ENCODE data around the gene TTC8. TPM values are rescaled to one million over a fixed set of nuclear protein-coding genes. Genes with fewer than 3 reads are reported as not detected.

TTC8 gene
- total RNA-seq, 1 experiment from 2014 or later: 26.6 TPM

DNA sequence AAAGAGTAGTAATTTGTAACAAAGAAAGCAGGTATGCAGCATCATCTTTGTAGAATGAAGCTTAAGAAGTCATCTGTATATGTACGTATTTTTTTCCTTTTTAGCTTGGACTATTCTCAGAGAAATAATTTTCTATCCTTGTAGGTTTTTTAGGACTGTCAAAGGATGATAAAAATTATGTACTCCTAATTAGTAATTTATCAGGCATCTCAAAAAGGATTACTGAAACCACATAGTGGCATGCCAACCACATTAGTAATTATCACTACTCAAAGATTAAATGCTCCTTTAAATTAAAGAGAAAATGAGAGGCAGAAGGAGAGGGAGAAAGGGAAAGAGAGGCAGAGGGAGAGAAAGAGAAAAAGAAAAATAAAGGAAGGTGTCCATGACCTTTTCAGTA lies 17.3 kb downstream of the TTC8 start:
- ChIA-PET POLR2A (ENCODE audit: low non-redundant PET) (interaction anchor here (0.6 kb wide), 1 partner anchor 171 kb away, joined by 11 read pairs; no protein-coding TSS in a partner anchor), CTCF (no interaction called here)
- H3K36me3 ChIP-seq (ENCODE audit: insufficient read depth, low read length, poor library complexity, severe bottlenecking): no peaks in the 10 kb centered on the region
- no peak for DNase-seq (ENCODE audit: low spot score)
- no peak overlapping the region for H3K27ac ChIP-seq (ENCODE audit: low read depth, low read length, poor library complexity, severe bottlenecking)
- no TSS peak for BruUV-seq (replicated peaks)
- H3K4me1 ChIP-seq (ENCODE audit: insufficient read depth, low read length, poor library complexity, severe bottlenecking): no peaks in the 10 kb centered on the region
- H3K4me3 ChIP-seq (ENCODE audit: low read depth, low read length, poor library complexity, severe bottlenecking): no peak overlapping the region
- H3K27me3 ChIP-seq (replicated peaks; ENCODE audit: insufficient read depth, low read depth, low read length, poor library complexity): no peaks in the 10 kb centered on the region
- TF ChIP-seq EZH2 (IDR thresholded peaks at IDR 0.05; ENCODE audit: borderline replicate concordance, low read depth, low read length, poor library complexity, severe bottlenecking): no peak
- TF ChIP-seq, protein P1, sequence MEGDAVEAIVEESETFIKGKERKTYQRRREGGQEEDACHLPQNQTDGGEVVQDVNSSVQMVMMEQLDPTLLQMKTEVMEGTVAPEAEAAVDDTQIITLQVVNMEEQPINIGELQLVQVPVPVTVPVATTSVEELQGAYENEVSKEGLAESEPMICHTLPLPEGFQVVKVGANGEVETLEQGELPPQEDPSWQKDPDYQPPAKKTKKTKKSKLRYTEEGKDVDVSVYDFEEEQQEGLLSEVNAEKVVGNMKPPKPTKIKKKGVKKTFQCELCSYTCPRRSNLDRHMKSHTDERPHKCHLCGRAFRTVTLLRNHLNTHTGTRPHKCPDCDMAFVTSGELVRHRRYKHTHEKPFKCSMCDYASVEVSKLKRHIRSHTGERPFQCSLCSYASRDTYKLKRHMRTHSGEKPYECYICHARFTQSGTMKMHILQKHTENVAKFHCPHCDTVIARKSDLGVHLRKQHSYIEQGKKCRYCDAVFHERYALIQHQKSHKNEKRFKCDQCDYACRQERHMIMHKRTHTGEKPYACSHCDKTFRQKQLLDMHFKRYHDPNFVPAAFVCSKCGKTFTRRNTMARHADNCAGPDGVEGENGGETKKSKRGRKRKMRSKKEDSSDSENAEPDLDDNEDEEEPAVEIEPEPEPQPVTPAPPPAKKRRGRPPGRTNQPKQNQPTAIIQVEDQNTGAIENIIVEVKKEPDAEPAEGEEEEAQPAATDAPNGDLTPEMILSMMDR (conservative IDR thresholded peaks at IDR 0.05; ENCODE audit: low read depth, low read length): no peak
- intact Hi-C loops (cut with micrococcal nuclease; ENCODE audit: unreplicated experiment): no loop called here
- no peaks in the 10 kb centered on the region for H3K9me3 ChIP-seq (ENCODE audit: low read depth, low read length, poor library complexity, severe bottlenecking)

DNA sequence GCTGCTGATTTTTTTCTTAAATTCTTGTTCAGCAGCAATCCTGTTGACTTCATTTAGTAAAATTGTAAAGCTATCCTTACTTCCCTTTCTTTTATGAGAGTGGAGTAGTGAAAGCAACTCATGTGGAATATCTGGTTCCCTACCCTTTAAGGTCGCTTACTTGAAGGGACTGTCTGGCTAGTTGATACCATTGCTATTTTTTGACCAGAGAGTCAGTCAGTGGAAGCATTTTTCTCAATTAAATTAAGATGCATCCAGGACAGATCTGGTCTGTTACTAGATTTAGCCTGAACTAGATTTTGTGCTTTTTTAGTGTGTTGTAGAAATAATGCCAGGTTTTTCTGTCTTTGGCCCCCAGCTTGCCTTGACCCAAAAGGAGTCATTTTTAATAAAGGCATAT lies 18.0 kb downstream of the TTC8 start:
- Histone ChIP-seq H3K4me3 (ENCODE audit: low read depth, low read length, poor library complexity, severe bottlenecking) (no peak overlapping the region), H3K36me3 (ENCODE audit: insufficient read depth, low read length, poor library complexity, severe bottlenecking) (no peaks in the 10 kb centered on the region), H3K9me3 (ENCODE audit: low read depth, low read length, poor library complexity, severe bottlenecking) (no peaks in the 10 kb centered on the region), H3K27me3 (replicated peaks; ENCODE audit: insufficient read depth, low read depth, low read length, poor library complexity) (no peaks in the 10 kb centered on the region), H3K4me1 (ENCODE audit: insufficient read depth, low read length, poor library complexity, severe bottlenecking) (no peaks in the 10 kb centered on the region), H3K27ac (ENCODE audit: low read depth, low read length, poor library complexity, severe bottlenecking) (no peak overlapping the region)
- DNase-seq (ENCODE audit: low spot score): no peak
- CTCF ChIA-PET: no interaction called here
- TF ChIP-seq EZH2 (IDR thresholded peaks at IDR 0.05; ENCODE audit: borderline replicate concordance, low read depth, low read length, poor library complexity, severe bottlenecking): no peak
- TF ChIP-seq, protein P1 (conservative IDR thresholded peaks at IDR 0.05; ENCODE audit: low read depth, low read length): no peak
- POLR2A ChIA-PET (ENCODE audit: low non-redundant PET): no interaction called here
- no TSS peak for BruUV-seq (replicated peaks)
- intact Hi-C loops (cut with micrococcal nuclease; ENCODE audit: unreplicated experiment): no loop called here

DNA sequence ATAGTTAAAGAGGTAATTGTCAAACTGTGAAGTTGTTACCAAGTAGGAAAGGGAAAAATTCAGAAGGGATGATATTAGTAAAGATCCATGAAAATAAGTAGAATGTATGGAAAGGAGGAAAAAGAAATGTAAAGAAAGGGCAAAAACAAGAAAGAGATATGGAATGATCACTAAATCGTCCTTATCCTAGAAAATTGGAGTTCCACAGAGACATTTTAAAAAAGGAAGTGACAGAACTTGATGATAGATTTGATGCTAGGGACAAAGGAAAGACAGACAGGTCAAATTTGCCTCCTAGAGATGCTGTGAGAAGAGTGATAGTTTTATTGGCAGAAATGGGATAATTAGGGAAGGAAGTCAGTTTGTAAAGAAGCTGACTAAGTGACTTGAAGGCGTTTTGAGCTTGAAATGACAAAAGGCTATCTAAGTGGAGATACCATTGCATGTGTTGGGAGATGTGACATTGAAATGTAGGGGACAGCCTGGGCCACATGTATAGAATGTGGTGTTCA lies 20.6 kb downstream of the TTC8 start:
- TF ChIP-seq, protein P1 (conservative IDR thresholded peaks at IDR 0.05; ENCODE audit: low read depth, low read length): no peak
- no peak for TF ChIP-seq EZH2 (IDR thresholded peaks at IDR 0.05; ENCODE audit: borderline replicate concordance, low read depth, low read length, poor library complexity, severe bottlenecking)
- no peak for DNase-seq (ENCODE audit: low spot score)
- intact Hi-C loops (cut with micrococcal nuclease; ENCODE audit: unreplicated experiment): no loop called here
- no peaks in the 10 kb centered on the region for H3K9me3 ChIP-seq (ENCODE audit: low read depth, low read length, poor library complexity, severe bottlenecking)
- H3K27me3 ChIP-seq (replicated peaks; ENCODE audit: insufficient read depth, low read depth, low read length, poor library complexity): no peaks in the 10 kb centered on the region
- no peaks in the 10 kb centered on the region for H3K36me3 ChIP-seq (ENCODE audit: insufficient read depth, low read length, poor library complexity, severe bottlenecking)
- ChIA-PET CTCF (no interaction called here), POLR2A (ENCODE audit: low non-redundant PET) (no interaction called here)
- no peaks in the 10 kb centered on the region for H3K4me1 ChIP-seq (ENCODE audit: insufficient read depth, low read length, poor library complexity, severe bottlenecking)
- BruUV-seq (replicated peaks): no TSS peak
- H3K27ac ChIP-seq (ENCODE audit: low read depth, low read length, poor library complexity, severe bottlenecking): no peak overlapping the region
- H3K4me3 ChIP-seq (ENCODE audit: low read depth, low read length, poor library complexity, severe bottlenecking): no peak overlapping the region

Data from A673 (cell line).